Gastroesophageal sphincter (tissue), 3 donors: ENCODE measurements around the gene HMGN3.

ENCODE experiments used
- CTCF ChIP-seq, 4 experiments: fragments of 200-600 bp in 2 of 4; fragments of 450-650 bp in 2 of 4; sonication (generic) in 1 of 4; IDR thresholded peaks; one replicate each; pipeline ENCODE4 v1.5.1; 2017 to 2019; ENCODE audit warnings: antibody characterized with exemption in 4 of 4, mild to moderate bottlenecking in 2 of 4, moderate library complexity in 2 of 4
- POLR2A ChIP-seq, 2 donors: fragments of 450-650 bp; IDR thresholded peaks; one replicate each; pipeline ENCODE4 v1.6.1; 2017; ENCODE audit warnings: antibody characterized with exemption in 2 of 2, mild to moderate bottlenecking in 2 of 2, moderate library complexity in 1 of 2

- TF ChIP-seq CTCF (IDR thresholded peaks at IDR 0.05) (no peak), POLR2A (IDR thresholded peaks at IDR 0.05) (no peak)
Measured at GRCh38 chr6:79184086-79184485, 50.4 kb downstream of the HMGN3 start.
